22Rv1 (cell line): ENCODE results near the gene ASPHD1.

Source experiments
- ZFX ChIP-seq: fragments of 450-650 bp; IDR thresholded peaks from 2 replicates; pipeline ENCODE4 v1.6.1; 2017; ENCODE audit warnings: antibody characterized with exemption, borderline replicate concordance
- TF ChIP-seq, protein P1 (sequence below): fragments of 450-650 bp; IDR thresholded peaks from 2 replicates; pipeline ENCODE4 v1.5.1; 2017; ENCODE audit warnings: mild to moderate bottlenecking

DNA sequence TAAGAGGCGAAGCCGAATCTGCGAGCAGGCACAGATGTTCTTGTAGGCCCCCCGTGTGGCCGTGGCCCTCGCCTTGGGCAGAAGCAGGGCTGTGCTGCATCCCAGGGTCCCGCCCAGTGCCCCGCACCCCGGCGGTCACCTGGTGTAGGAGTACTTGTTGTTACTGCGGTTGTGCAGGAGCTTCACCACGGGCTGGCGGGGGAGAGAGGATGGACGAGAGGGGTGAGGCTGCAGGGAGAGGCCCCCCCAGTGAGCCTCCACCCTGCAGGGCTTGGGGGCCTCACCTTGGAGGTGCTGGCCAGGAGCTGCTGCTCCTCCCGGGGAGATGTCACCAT, 11.4 kb downstream of the ASPHD1 start:
- TF ChIP-seq, protein P1, sequence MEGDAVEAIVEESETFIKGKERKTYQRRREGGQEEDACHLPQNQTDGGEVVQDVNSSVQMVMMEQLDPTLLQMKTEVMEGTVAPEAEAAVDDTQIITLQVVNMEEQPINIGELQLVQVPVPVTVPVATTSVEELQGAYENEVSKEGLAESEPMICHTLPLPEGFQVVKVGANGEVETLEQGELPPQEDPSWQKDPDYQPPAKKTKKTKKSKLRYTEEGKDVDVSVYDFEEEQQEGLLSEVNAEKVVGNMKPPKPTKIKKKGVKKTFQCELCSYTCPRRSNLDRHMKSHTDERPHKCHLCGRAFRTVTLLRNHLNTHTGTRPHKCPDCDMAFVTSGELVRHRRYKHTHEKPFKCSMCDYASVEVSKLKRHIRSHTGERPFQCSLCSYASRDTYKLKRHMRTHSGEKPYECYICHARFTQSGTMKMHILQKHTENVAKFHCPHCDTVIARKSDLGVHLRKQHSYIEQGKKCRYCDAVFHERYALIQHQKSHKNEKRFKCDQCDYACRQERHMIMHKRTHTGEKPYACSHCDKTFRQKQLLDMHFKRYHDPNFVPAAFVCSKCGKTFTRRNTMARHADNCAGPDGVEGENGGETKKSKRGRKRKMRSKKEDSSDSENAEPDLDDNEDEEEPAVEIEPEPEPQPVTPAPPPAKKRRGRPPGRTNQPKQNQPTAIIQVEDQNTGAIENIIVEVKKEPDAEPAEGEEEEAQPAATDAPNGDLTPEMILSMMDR = no peak
- no peak for TF ChIP-seq ZFX
